Amniotic stem cell (primary cell): ENCODE results near the gene SLC43A2.

ENCODE experiments used
- DNase-seq: peaks from one replicate; lab custom pipeline; 2025; lab: John Stamatoyannopoulos, UW

SLC43A2 gene

DNA sequence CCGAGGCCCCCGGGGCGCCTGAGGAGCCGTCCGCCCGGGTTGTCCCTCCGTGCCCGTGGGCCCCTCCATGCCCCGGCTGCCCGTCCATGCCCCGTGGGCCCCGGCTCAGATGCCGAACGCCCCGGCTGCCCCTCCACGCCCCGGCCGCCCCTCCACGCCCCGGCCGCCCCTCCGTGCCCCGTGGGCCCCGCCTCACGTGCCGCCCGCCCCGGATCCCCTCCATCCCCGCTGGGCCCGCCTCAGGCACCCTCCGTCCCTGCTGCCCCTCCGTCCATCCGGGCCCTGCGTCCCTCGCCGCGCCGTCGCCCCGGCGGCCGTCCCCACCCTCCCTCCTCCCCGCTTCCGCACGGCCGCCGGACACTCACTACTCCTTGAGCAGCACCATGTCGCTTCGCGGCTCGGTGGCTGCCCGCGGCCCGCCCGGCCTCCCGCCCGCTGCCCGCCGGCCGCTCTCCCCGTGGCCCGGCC lies 66.4 kb downstream of the SLC43A2 start:
- DNase-seq = no peak

DNA sequence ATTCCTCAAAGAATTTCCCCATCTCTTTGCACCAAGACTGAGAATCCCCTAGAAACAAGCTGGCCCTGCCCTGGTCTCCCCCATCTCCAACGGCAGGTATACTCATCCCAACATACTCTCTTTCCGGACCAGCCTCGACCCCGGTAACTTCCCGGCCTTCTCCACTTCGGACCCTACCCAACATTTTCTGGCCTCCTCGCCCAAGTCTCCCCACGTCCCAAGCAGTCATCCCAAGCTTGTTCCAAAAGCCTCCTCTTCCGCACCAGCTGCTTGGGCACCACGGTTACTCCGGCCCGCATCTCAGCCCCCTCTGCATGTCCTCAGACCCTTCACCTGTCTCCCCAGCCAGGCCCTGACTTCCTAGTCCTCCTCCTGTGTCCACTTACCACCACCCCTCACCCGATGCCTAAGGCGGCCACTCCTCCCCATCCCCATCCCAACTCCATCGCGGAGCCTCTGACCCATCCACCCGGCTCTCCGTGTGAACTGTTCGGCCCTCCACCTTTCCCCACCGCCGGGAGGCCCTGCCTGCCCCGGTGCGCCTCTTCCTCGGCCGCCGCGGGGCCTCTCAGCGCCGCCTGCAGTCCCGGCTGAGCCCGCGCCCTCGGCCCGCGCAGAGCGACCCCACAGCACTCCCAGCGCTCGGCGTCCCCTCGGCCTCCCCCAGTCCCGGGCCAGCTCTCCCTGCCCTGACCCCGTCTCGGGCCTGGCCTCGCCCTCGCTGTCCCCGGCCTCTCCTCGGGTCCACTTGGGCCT lies 67.0 kb downstream of the SLC43A2 start:
- DNase-seq = no peak

DNA sequence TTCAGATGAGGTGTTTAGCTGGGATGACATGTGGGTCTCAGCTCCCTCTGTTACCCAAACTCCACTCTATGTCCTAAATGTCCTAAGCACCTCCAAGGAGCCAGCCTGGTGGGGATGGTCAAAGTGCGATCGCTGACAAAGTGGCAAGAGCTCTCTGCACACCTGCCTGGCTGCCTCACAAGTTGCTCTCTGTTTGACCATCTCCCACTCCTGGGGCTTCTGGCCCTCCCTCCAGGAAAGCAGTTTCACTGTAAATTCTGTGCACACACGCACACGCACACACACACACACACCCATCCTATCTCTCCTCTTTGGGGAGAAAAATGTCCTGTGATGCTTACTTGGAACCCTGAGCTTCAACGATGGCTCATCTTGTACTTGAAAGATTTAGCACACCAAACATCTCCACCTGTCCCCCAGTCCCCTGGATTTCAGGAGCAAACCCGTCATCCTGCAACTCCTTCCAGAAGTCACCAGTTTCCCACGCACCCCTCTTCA lies 67.7 kb downstream of the SLC43A2 start:
- no peak for DNase-seq

DNA sequence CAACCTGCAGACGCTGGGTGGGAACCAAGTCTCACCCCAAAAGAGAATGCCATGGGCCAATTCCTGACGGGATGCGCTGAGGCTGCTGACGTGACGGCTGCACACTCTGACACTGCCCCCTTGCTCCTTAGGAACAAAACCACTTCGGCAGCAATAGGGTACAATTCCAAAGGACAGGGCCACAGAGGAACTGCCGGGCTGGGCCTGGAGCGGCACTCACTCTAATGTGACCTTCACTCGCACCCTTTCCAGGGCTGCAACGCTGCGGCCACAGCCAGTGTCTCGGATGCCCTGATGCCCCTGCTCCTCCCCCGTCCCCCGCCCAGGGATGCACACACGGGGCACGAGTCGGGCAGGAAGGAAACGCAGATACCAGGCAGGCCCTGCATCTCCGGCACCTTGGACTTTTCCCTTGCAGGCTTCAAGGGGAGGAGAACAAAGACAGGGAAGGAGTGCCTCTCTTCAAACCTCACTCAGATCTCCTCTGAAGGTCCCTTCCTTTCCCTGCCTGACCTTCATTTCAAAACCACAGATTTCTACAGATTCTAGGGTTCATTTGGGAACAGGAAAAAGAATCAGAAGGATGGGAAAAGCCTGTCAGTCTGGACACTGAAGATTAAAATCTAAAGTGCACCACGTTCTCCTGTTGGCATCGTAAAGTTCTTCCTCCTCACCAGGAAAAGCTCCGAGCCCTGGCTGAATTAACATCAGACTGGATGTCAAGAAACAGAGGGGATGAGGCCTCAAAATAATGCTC lies 68.4 kb downstream of the SLC43A2 start:
- no peak for DNase-seq

DNA sequence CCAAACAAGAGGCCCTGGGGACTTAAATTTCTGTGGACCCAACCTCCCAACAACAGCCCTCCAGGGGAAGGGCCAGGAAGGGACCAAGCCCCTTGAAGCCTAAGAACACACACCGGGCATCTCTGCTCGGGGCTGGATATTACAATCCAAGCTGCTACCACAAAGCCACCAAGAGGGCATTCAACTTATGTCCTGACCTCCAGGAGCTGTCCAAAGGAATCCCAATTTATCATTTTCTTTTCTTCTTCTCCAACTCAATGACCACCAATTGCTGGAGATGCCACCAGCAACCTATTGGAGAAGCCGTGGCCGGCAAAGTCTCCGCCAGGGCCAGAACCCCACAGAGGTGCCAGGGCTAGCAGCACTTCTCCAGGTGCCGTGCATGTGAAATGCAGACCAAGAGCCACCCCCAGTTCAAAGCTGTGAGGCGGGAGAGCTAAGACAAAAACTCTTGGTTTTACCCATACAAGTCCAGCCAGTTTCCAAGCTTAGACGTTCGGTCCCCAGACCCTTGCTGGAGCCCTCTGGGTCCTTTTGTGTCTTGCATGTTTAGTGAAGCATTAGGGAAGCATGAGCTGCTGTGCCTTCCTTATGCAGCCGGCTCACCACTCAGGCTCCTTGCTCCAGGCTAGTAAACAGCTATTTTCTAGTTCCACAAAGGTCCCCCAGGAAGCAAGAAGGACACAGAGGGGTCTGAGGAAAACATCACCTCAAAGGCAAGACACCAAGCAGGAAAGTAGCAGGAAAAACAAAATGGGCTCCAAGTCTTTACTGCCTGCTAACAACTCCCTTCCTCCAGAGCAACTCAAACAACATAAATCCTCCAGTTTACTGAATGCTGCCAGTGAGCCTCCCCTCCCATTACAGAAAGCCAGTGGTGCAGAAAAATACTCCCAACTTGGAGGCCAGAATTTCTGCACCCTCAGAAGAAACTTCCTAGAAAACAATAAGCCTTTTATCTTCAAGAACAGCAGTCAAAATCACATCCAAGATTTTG lies 69.3 kb downstream of the SLC43A2 start:
- DNase-seq = no peak

DNA sequence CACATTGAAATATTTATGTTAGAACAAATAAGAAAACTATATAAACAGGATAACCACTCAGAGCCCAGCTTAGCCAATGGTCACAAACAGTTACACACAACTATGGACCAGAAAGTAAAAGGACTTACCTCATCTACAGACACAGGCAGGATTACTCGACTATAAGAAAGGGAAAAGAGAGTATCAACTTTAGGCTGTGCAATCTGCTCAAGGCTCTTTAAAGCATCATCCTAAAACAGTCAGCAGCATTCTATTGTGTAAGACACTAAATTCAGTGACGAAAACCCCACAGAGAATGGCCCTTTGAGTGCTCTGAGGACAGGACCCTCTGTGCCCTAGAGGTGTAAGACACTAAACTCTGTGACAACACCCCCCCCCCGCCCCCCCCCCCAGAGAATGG lies 70.2 kb downstream of the SLC43A2 start:
- DNase-seq = no peak

DNA sequence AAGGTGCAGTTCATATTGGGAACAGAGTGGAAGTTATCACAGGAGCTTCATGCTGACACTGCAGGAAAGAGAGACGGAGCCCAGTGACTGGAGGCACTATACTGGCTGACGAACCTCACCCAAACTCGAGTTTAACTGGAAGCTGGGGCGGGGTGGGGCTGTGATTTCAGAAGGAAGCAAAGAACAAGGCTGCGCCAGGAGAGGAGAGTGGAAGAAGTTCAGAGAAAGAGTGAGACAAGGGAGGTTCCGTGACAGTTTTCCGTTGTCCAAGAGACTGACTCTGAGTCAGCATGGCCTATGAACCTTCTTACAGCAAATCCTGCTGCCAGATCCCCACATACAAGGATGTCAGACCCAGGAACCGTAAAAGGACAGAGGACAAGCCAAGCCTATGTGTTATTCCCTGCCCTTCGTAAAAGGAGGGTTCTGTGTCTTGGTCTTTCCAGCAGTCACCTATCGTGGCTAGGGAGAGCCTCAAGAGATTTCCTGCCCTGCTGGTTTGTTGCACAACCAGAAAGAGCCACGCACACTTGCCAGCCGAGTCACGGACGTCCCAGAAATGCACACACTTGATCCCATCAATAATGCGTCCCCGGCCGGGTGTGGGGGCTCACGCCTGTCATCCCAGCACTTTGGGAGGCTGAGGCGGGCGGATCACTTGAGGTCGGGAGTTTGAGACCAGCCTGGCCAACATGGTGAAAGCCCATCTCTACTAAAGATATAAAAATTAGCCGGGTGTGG lies 71.1 kb downstream of the SLC43A2 start:
- no peak for DNase-seq

DNA sequence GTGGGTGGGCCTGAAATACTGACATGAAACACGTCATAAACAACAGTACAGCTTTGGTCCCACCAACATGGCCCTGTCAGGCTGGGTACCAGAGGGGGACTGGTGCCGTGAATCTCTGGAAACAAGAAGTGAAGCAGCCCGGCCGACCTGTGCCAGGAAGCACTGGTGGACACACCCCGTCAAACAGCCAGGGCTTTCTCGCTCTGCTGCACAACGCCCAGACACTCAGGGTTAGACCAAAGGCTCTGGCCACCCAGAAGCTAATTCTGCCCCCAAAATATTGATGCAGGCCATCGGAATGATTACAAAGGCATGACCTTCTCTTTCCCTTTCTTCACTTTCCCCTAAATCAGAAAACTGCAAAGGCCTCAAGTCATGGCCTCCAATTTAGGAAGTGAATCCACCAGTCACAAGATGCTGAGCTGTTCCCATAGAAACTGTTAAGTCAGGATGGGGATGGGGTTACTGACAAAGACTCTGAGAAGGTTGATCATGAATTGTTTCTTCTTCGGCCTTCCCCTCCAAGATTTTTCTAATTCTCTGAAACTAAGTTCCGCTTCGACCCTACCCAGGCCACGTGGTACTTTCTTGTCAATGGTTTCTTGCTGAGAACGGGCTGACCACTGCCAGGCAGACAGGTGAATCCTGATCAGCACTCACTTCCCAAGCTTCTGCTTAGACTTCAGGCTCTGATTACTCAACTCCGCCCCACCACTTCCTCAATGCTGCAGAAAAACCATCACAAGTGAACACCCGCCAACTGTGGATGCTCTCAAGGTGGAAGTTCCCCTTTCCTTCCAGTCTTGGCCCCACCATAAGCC lies 72.8 kb downstream of the SLC43A2 start:
- no peak for DNase-seq

DNA sequence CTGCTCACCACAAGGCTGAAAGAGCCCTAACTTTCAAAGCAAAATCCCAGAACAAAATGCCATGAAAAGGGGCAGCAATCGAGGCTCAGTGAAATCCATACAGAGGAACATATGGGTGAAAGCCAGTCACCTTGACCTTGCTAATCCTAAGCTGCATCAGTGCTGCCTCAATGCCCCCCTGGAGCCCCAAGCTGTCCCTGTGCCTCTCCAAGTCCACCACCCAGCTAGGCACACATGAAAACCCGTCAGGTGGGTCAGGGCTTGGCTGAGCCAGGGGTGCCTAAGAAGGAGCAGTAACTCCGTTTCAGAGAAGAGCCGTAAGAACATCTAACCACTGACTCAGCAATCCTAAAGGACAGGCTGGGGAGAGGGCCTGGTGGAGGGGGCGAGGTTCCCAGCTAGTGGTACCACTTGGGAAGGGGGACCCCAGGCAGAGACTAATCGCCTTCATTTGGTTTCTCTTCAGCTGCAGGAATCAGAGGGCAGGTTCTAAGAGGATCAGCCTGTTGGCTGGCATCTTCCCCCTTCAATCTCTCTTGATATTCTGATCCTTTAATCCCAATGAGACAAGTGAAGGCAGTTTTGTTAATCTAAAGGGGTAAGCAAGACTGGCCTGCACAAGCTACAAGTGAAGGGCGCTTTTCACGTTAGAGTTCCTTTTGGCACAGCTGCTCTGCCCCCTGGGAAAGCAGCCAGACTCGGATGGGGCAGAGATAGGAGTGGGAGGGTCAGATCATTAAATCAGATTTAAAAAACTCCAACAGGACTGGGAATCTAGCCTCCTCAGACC lies 73.7 kb downstream of the SLC43A2 start:
- no peak for DNase-seq

DNA sequence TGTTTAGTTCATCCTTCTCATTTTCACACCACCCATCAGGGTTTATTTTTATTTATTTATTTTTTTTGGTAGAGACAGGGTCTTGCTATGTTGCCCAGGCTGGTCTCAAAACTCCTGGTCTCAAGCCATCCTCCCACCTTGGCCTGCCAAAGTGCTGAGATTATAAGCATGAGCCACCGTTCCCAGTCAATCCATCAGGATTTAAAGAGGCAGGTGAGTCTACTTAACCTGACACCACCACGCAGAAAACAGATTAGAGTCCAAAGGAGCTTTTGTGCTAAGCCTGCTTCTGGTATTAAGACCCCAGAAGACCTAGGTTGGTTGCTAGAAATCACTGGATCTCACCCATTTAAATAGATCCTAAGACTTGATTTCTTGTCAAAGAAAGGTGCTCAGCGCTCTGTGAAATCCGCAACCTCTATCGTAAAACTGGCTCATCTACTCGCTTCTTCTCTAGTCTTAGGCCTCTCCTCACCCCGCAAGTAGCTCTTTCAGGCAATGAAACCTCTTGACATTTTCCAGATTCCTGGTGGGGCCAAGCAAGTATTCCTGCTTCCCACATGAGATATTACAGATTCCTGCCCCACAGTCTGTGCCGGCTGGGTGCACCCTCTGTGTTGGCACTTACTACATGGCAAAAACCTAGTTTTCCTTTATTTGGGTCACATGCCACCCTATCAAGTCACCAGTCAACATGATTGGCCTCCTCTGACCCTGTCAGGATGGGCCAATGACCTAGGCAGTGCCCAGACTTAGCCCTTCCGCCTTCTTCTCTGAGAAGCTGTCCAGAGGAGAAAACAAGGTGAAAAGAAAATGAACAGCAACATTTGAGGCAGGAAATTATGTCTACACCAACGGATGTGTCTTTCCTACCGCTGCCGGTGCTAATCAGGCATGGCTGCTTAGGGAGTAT lies 75.0 kb downstream of the SLC43A2 start:
- no peak for DNase-seq

DNA sequence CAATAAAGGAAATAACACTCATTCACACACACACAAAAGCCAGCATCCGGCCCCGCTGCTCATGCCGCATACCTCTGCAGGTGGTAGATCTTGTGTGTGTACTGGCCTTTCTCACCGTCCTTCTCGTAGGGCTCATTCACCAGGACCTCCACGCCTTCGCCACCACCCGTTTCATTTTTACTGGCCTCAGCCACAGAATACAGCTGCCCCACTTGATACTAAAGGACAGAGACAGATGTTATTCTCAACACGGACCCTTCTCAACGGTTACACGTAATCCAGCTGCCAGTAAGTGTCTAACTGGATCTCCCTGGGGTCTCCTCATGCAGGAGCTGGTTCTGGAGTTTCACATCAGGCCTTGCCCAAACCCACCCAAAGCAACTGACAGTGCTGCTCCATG lies 75.7 kb downstream of the SLC43A2 start:
- no peak for DNase-seq

DNA sequence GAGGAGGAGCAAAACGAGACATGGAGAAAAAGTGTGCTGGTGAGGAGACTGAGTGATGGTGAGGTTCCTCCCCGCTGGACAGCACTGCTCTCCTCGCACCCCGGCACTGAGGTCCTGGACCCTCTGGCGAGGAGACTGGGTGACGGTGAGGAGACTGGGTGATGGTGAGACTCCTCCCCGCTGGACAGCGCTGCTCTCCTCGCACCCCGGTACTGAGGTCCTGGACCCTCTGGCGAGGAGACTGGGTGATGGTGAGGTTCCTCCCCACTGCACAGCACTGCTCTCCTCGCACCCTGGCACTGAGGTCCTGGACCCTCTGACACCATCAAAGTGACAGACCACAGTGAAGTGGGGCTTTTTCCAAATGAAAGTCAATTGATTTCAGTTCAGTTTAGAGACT lies 76.9 kb downstream of the SLC43A2 start:
- no peak for DNase-seq

DNA sequence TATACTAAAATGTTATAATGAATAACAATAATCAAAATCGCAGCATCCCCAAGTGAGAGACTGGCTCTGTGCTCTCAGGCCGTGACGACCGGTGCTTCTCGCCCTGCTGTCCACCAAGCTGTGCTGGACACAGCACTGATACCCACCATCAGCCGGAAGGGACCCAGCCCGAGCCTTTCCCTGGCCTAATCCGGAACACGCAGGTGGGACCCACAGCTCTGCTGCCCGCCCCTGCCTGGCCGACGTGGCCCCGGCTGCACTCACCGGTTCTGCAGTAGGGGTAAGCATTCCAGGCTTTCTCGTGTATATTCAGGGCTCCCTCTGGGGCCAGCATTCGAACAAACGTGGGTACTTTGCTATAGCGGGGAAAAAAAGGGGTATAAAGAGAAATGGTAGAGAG lies 80.6 kb downstream of the SLC43A2 start:
- DNase-seq = no peak

DNA sequence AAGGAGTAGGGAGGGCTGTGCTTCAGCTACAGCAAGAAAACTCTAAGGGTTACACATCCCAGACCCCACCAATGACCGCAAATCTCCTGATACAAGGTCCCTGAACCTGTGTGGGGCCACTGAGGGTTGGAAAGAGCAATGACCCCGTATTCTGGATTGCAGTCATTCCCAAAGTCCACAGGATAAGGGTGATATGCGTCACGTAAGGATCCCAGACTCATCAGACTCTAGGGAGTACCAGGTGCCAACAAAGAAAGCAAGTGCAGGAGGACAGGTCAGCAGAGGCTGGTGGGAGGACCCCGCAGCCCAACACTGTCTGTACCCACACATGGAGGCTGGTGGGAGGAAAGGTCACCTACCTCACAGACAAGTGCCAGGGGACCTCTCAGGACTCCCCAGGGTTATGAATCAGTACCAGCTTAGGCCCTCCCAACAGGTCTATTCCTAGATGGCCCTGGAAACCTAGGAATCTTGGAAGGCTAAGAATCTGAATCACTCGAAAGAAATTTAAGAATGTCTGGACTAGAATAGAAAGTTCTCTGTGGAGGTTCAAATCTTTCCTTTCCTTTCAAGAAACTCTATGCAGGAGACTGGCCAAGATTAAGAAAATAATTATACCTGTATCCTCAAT lies 82.2 kb downstream of the SLC43A2 start:
- no peak for DNase-seq

DNA sequence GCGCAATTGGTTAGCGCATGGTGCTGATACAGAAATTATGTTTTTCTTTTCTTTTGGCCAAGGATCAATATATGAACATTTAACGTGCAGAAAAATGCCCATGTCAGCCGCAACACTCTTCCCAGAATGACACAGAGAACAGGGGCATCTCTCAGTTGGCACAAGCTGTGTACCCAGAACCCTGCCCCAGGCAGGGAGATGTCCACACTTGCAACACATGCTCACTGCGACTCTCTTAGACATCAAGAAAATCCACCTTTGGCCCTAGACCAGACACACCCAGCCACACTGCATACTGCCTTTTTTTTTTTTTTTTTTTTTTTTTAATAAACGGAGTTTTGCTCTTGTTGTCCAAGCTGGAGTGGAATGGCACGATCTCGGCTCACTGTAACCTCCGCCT lies 83.0 kb downstream of the SLC43A2 start:
- no peak for DNase-seq

DNA sequence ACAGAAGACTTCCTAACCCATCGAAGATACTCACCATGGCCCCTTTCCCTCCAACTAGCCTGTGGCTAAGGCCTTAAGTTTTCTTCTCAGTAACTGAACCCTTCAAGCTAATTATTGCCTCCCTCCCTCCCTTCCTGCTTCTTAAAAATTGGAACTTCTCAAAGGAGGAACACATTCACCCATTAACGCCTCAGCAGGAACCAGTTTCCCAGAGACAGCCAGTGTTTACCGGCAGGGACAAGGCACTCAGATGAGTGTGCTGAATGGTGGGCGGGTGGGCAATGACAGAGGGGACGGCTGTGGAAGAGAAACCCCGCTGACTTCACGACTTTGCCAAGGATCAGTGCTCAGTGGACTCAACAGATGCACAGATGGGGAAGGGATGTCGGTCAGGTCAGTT lies 86.3 kb downstream of the SLC43A2 start:
- DNase-seq = no peak

DNA sequence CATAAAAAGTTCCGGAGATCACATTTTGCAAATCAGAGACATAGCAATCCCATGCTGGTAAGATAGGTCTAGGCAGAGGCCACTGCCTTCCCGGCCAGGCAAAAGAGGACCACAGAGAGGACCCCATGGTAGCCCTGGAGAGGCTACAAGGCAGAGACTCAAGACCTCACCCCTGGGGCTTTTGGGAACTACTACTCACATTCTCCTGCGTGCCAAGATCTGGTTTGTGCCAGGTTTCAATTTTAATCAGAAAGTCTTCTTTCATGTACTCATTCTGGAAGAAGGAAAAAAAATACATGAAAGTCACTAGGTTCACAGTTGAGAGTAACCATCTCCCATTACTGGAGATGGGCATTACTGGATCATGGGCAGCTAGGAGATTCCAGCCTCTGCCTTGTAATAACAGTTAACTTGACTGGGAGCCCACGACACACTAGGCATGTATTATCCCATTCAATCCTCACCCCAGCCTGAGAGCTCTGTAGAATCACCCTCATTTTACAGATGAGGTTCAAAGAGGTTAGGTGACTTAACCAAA lies 87.2 kb downstream of the SLC43A2 start:
- DNase-seq = no peak

DNA sequence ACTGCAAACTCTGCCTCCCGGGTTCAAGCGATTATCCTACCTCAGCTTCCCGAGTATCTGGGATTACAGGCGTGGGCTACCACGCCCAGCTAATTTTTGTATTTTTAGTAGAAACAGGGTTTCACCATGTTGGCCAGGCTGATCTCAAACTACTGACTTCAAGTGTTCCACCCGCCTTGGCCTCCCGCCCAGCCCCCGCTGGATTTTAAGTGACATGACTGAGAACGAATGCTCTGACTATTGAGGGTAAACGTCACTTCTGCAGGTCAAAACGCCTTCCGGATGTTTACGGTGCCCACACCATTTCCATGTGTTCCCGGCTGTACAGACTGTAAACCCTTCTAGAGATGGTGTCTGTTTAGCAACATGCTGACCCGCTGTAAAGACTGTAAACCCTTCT lies 88.8 kb downstream of the SLC43A2 start:
- DNase-seq = no peak
